NCI-H446 treated with DMSO at 0.1 percent for 48 hours (cell line): Measurements from ENCODE around the gene OPA3.

Source experiments
- DNase-seq: peaks from one replicate; lab custom pipeline; 2025; lab: John Stamatoyannopoulos, UW

Gene OPA3

DNA sequence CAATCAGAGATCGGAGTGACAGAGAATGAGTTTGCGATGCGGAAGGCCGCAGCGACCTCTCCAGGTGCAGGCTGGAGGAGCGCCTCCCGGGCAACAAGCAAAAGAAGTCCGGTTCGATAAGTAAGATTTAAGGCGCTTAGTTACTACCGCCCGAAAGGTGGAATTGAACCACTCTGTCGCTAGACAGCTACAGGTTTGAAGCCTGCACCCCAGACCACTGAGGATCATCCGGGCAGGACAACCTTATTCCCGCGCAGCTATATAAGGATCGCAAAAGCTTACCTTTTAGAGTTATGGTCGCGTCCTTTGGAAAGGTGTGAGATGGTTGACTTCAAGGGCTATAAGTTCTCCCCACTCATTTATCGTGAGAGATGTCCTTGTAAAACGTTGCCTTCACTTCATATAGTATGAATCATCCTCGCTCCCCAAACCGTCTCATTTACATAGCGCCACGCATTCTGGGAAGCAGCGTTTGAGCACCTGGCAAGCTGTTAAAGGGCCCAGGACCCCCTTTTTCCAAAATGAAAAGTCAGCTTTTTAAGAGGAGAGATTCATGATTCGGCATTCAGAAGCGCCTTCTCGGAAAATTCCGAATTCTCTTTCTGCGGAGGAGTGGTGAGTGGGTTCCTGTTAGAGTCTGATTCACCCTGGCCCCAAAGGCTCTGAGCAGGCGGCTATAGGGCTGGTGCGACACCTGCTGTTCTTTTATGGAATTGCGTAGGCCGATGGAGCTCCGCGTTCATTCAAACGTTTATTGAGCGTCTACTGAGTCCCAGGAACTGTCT, 106.0 kb downstream of the OPA3 start:
- DNase-seq: peak; percentile 90

GRCh38 chr19:45477713-45478453, 106.7 kb downstream of the OPA3 start:
- peak; percentile 75 for DNase-seq
